HG02884 (cell line): ENCODE results near the gene SYNE4.
"Not testable (repeated sequence)": the region's sequence is repeated elsewhere in the genome, so short reads cannot be mapped to it uniquely, and the experiment has no call there.

Experiments used
- ATAC-seq: cut with Tn5 transposase; IDR thresholded peaks from one replicate; pipeline ENCODE4 v1.9.1; 2021; ENCODE audit warnings: mild to moderate bottlenecking, moderate library complexity; ENCODE audit not compliant: unreplicated experiment

Gene SYNE4

GRCh38 chr19:35990771-35991730 is 17.6 kb downstream of the SYNE4 start:
- ATAC-seq = no peak

GRCh38 chr19:35990156-35990555 is 18.5 kb downstream of the SYNE4 start:
- ATAC-seq = no peak

- no peak for ATAC-seq
Observed at GRCh38 chr19:35988824-35989223, 19.8 kb downstream of the SYNE4 start.

GRCh38 chr19:35987571-35987896 is 21.1 kb downstream of the SYNE4 start:
- ATAC-seq = no peak

- no peak for ATAC-seq
Observed at GRCh38 chr19:35986664-35987570, 21.7 kb downstream of the SYNE4 start.

GRCh38 chr19:35986111-35986510 is 22.5 kb downstream of the SYNE4 start:
- no peak for ATAC-seq

GRCh38 chr19:35983177-35983576 is 25.4 kb downstream of the SYNE4 start:
- ATAC-seq = no peak

GRCh38 chr19:35980997-35981396 is 27.6 kb downstream of the SYNE4 start:
- ATAC-seq = not testable (repeated sequence)

- no peak for ATAC-seq
Observed at GRCh38 chr19:35978832-35979365, 29.7 kb downstream of the SYNE4 start.

GRCh38 chr19:35978271-35978670 is 30.3 kb downstream of the SYNE4 start:
- no peak for ATAC-seq

GRCh38 chr19:35977446-35978222 is 31.0 kb downstream of the SYNE4 start:
- ATAC-seq = no peak

- no peak for ATAC-seq
Observed at GRCh38 chr19:35975608-35976214, 32.9 kb downstream of the SYNE4 start.

- no peak for ATAC-seq
Observed at GRCh38 chr19:35973487-35973886, 35.1 kb downstream of the SYNE4 start.

GRCh38 chr19:35966771-35967170 is 41.8 kb downstream of the SYNE4 start:
- no peak for ATAC-seq

GRCh38 chr19:35963514-35963913 is 45.1 kb downstream of the SYNE4 start:
- ATAC-seq = no peak

GRCh38 chr19:35960432-35960972 is 48.1 kb downstream of the SYNE4 start:
- ATAC-seq = no peak

GRCh38 chr19:35959968-35960320 is 48.7 kb downstream of the SYNE4 start:
- ATAC-seq = no peak

GRCh38 chr19:35959040-35959967 is 49.3 kb downstream of the SYNE4 start:
- ATAC-seq = no peak

GRCh38 chr19:35958660-35959039 is 50.0 kb downstream of the SYNE4 start:
- no peak for ATAC-seq
